HCEC 1CT (cell line): ENCODE measurements around the gene FAM234A.
"Not testable (repeated sequence)": the region's sequence is repeated elsewhere in the genome, so short reads cannot be mapped to it uniquely, and the experiment has no call there.

Source experiments
- DNase-seq: peaks from one replicate; pipeline ENCODE4 v3.0.0-alpha.2; 2017

The FAM234A gene

DNA sequence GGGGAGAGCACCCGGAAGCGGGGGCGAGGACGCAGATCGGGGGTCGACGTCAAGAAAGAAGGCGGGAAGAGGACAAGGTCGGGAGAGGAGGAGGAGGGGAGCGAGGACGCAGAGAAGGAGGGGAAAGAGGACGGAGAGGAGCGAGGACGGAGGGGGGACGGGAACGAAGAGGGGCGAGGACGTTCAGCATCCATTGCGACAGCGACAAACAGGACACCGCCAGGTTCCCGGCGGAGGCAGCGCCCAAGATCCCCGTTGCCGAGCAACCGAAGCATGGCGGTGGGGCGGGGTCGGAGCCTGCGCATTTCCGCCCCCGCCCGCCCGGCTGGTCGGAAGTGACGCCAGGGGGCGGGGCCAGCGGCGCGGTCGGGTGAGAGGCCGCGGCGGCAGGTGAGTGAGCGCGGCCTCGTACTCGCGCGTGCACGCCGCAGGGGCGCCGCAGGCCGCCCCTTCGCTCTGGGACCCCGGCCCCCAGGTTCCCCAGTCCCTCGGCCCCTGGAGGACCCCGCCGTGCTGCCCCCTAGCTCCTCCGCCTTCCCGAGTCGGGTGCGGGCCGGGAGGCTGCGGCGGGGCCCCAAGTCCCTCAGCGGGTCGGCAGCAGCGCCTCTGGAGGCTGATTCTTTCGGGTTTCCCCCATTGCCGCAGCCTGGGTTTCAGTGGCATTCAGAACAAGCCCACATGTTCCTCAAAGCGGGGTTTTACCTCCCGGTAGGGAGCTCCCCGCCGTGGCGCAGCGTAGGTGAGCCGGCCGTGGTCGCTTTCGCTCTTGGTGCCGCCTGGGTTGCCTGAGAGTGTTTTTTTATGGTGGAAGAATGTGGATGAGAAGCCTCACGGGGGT is at the start of gene FAM234A:
Gene FAM234A, plus strand, starts transcription at position 354 of the 838 bp plus-strand sequence. CDS start 19,593 bp downstream, outside the sequence.
- peak; percentile 88 for DNase-seq

DNA sequence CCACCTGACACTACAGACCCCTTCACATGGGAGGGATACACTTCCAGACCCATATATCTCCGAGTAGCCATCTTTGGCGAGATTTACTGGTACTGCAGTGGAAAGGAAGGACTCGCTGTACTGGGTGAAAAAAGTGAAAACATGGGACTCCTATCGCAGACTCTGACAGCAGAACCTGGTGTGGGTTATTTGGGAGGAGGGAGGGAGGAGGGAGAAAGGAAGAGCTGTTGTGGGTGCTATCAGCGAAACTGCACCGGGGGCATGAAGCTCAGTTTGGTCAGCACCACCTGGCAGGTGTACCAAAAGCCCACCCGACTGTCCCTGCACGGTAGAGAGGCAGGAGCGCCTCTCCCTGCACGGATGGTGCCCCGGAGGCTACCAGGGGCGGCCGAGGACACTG is 49.4 kb upstream of the FAM234A start:
- no peak for DNase-seq

GRCh38 chr16:185691-186090 is 48.9 kb upstream of the FAM234A start:
- no peak for DNase-seq

GRCh38 chr16:187330-187729 is 47.3 kb upstream of the FAM234A start:
- no peak for DNase-seq

DNA sequence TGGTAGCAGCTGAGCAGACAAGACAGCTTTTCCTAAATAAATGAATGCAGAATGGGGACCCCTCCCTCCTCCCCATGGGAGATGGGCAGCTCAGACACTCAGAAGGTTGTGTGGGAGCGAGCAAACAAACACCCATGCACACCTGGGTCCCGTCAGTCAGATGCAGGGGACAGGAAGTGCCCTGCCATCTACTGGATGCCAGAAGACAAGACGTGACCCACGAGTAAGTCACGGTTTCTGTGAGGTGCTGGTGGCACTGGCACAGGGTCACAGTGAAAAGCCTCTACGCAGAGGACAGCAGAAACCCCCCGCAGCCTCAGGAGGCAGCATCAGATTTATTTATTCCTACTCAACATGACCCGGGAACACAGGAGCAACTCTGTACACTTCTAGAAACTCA is 45.9 kb upstream of the FAM234A start:
- no peak for DNase-seq

DNA sequence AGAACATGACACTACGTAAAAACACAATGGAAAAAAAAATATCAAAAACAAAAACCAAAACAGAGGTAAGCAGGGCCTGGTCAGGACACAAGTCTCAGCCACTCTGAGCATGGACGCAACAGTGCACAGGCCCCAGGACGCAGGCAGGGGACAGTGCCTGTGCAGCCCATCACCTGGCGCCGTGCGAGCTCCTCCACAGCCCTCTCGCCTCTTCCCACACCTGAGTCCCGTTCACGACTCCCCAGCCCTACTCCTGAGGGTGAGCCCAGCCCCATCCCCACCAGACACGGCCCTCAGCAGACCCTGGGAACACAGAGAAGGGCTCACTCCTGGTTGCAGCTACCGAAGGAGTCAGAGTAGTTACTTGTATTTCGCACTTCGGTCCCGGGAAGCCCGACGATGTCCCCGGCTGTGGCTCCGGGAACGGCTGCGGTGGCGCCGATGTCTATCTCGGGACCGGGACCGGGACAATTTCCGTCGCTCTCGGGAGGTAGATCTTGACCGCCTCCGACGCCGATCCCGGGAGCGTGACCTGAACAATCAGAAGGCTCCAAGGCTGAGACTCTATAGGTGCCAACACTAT is 44.9 kb upstream of the FAM234A start:
- no peak for DNase-seq

- DNase-seq = no peak
These were observed 42.8 kb upstream of the FAM234A start for GRCh38 chr16:191831-192230.

GRCh38 chr16:192686-193085 is 41.9 kb upstream of the FAM234A start:
- no peak for DNase-seq

DNA sequence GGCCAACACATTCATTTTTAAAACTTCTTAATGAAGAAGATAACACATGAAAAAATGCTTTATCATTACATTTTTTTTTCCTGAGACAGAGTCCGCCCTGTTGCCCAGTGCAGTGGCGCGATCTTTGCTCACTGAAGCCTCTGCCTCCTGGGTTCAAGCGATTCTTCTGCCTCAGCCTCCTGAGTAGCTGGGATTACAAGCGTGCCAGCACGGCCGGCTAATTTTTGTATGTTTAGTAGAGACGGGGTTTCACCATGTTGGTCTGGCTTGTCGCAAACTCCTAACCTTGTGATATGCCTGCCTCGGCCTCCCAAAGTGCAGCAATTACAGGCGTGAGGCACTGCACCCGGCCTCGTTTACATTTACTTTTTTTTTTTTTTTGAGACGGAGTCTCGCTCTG is 41.2 kb upstream of the FAM234A start:
- no peak for DNase-seq

- DNase-seq = no peak
These were observed 40.1 kb upstream of the FAM234A start for GRCh38 chr16:194516-194915.

DNA sequence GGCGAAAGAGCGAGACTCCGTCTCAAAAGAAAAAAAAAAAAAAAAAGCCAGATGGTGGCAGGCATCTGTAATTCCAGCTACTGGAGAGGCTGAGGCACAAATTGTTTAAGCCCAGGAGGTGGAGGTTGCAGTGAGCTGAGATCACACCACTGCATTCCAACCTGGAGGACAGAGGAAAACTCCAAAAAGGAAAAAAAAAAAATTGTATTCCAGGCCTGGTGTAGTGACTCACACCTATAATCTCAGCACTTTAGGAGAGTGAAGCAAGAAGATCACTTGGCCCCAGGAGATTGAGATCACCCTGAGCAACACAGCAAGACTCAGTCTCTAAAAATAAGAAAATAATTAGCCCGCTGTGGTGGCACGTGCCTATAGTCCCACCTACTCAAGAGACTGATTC is 34.2 kb upstream of the FAM234A start:
- peak; percentile 70 for DNase-seq

DNA sequence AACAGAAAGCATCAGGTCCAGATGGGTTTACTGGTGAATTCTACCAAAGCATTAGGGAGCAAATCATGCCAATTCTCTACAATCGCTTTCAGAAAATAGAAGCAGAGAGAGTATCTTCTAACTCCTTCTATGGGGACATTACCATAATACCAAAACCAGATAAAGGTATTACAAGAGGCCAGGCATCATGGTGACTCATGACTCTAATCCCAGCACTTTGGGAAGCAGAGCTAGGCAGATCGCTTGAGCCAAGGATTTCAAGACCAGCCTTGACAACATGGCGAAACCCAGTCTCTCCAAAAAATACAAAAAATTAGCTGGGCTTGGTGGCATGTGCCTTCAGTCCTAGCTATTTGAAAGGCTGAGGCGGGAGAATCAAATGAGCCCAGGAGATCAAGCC is 31.4 kb upstream of the FAM234A start:
- no peak for DNase-seq

DNA sequence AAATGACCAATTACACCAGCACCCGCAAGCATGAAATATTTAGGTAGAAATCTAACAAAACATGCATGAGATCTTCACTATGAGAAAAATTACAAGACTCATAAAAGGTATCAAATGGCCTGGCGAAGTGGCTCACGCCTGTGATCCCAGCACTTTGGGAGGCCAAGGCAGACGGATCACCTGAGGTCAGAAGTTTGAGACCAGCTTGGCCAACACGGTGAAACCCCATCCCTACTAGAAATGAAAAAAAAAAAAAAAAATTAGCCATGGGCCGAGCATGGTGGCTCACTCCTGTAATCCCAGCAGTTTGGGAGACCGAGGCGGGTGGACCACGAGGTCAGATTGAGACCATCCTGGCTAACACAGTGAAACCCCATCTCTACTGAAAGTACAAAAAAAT is 30.6 kb upstream of the FAM234A start:
- DNase-seq = not testable (repeated sequence)

- DNase-seq = not testable (repeated sequence)
These were observed 25.3 kb upstream of the FAM234A start for GRCh38 chr16:209359-209758.

GRCh38 chr16:211631-212180 is 22.9 kb upstream of the FAM234A start:
- DNase-seq = not testable (repeated sequence)

DNA sequence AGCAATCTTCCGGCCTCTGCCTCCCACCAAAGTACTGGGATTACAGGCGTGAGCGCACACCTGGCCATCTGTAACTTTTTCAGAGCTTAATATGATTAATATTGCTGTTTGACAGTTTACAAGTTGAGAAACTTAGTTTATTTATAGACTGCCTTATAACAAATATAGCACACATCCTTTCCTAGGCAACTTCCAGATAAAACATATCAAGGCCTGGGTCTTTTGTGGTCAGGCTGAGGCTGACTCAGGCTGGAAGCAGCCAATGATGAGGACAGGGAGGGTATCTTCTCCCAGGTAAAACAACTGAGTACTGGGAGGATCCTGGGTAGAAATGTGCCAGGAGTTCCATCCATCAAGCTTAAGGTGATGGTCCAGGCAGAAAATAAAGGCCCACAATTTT is 21.6 kb upstream of the FAM234A start:
- DNase-seq = no peak

DNA sequence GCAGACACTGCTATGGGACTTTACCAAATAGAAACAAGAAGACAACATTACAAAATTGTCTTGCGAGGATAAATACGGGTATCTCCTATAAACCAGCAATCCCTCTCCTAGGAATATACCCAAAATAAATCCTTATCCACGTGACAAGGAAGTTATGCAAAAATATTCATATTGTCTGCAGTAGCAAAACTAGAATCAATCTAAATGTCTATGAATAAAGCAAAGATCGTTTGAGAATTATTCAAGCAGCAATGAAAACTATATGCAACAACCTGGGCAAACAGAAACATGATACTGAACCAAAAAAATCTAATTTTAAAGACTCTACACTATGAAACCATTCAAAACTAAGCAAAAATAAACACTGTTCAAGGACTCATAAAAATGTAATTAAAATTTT is 14.6 kb upstream of the FAM234A start:
- DNase-seq = no peak

- no peak for DNase-seq
These were observed 6.3 kb upstream of the FAM234A start for GRCh38 chr16:228151-228851.

DNA sequence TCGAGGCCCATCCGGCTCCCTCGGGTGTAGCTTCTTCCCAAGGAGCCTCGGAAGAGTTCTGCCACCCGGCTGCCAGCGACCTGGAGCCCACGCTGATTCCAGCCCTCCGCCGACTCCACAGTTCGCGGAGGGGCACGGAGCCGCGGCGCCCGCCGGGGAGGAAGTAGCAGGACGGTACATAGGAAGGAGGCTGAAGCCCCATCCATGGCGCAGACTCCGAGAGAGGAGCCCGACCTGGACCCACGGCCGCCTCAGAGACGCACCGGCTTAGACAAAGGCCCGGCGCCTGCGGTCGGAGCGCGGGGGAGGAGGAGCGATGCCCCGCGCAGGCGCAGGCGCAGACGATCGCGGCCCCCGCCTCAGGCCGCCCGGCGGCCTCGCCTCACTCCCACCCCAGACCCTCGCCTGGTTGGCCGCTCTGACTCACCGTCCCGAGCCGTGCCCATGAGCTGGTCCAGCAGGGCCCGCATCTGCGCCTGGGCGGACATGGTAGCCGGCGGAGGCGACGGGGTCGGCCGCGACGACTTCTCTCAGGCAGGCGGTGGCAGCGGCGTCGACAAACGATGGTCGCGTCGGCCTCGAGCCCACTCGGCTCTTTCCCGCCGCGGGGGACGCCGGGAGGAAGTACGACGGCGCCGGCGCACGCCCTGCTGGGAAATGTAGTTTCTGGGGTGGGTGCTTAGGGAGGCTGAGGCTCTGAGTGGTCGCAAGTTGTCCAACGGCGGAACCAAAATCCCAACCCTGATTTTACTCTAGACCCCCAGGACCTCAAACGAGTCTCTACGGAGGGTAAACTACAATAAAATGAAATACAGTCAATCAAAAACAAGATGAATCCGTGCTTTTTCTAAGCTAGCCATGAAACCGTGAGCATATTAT is 5.5 kb upstream of the FAM234A start, which contains the start of gene LUC7L:
Gene LUC7L, minus strand, starts transcription at position 598 of the 879 bp plus-strand sequence. Its CDS starts 110 bp downstream, at position 488.
- DNase-seq = peak; percentile 81

GRCh38 chr16:229731-230281 is 4.8 kb upstream of the FAM234A start:
- DNase-seq = no peak

DNA sequence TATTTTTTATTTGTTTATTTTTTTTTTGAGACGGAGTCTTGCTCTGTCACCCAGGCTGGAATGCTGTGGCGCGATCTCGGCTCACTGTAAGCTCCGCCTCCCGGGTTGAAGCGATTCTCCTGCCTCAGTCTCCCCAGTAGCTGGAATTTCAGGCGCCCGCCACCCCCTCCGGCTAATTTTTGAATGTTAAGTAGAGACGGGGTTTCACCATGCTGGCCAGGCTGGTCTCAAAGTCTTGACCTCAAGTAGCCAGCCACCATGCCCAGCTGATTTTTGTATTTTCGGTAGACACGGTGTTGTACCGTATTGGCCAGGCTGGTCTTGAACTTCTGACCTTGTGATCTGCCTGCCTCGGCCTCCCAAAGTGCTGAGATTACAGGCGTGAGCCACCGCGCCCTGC is 4.3 kb upstream of the FAM234A start:
- not testable (repeated sequence) for DNase-seq

- DNase-seq = no peak
These were observed 3.7 kb upstream of the FAM234A start for GRCh38 chr16:230949-231348.
